Adrenal gland (tissue), 12 donors: ENCODE measurements around the gene WIPI1. TPM values are rescaled to one million over a fixed set of nuclear protein-coding genes. Genes with fewer than 3 reads are reported as not detected.

Source experiments
- DNase-seq, 7 donors: peaks; one replicate each; pipeline ENCODE4 v3.0.0-alpha.2; 2019 to 2020
- H3K27ac ChIP-seq, 5 donors: fragments of 200-600 bp; sonication (generic) in 4 of 5; 1 replicate in 3 of 5; 2 replicates in 2 of 5; pipeline versions ENCODE4 v1.5.1 to v1.8.0; 2016 to 2020; ENCODE audit warnings: mild to moderate bottlenecking in 1 of 5
- H3K27me3 ChIP-seq: fragments of 200-600 bp; 2 replicates; pipeline ENCODE4 v1.8.0; 2021
- H3K36me3 ChIP-seq, 2 donors: fragments of 200-600 bp; replicated peaks in 1 of 2; 1 replicate in 1 of 2; 2 replicates in 1 of 2; pipeline versions ENCODE4 v1.5.1 to v1.8.0; 2018 to 2022
- H3K4me1 ChIP-seq, 2 donors: fragments of 200-600 bp; replicated peaks in 1 of 2; 1 replicate in 1 of 2; 2 replicates in 1 of 2; pipeline versions ENCODE4 v1.5.1 to v1.8.0; 2018 to 2021
- H3K4me3 ChIP-seq, 4 donors: fragments of 200-600 bp; sonication (generic) in 3 of 4; one replicate each; pipeline ENCODE4 v1.5.1; 2016 to 2018
- H3K9me3 ChIP-seq, 3 donors: fragments of 200-600 bp; sonication (generic) in 1 of 3; replicated peaks in 1 of 3; 1 replicate in 2 of 3; 2 replicates in 1 of 3; pipeline versions ENCODE4 v1.5.1 to v1.8.0; 2016 to 2021
- POLR2A ChIP-seq, 2 donors: fragments of 450-650 bp; IDR thresholded peaks; one replicate each; pipeline ENCODE4 v1.6.1; 2017; ENCODE audit warnings: antibody characterized with exemption in 2 of 2, mild to moderate bottlenecking in 2 of 2, moderate library complexity in 1 of 2
- WGBS, 4 donors: extraction: QIAGEN DNeasy Blood & Tissue Kit in 2 of 4; methylation state at CpG; one replicate each; pipeline versions ENCODE4 v1.1.5 to v1.1.7; 2013 to 2017; 5-methylcytosine and 5-hydroxymethylcytosine counted together
- intact Hi-C, 2 donors: fragments of 100-400 bp; cut with DNase I; formaldehyde crosslinking; loops; one replicate each; pipeline versions ENCODE4 v1.14.1 to v1.15.0; 2022 to 2023
- polyA plus RNA-seq, 3 donors: library from polyadenylated mRNA; stranded (reverse); fragments of 200-250 nt in 2 of 3; fragments of 350-450 nt in 1 of 3; fragmentation: Illumina TruSeq in 1 of 3; extraction: RNeasy Lipid Tissue Mini Kit (QIAGEN cat#74804) in 1 of 3; gene quantifications; one replicate each; pipeline ENCODE4 v1.2.3, GENCODE V29; 2013 to 2014
- total RNA-seq, 9 donors: library from RNA; depleted of rRNA in 4 of 9; stranded (reverse); fragments of >200 nt in 4 of 9; fragments of 120-200 nt in 1 of 9; fragmentation: NEBNext Ultra II Directional in 1 of 9; extraction: Animal tissue kit (Norgen Biotek cat#: 25700) in 1 of 9; gene quantifications; one replicate each; pipeline versions ENCODE4 v1.1.0 to v1.2.4, GENCODE V29; 2013 to 2023
- TF ChIP-seq, protein P1 (sequence below), 6 experiments: fragments of 450-650 bp in 4 of 6; fragments of 200-600 bp in 2 of 6; sonication (generic) in 1 of 6; IDR thresholded peaks; 1 replicate in 5 of 6; 2 replicates in 1 of 6; pipeline versions ENCODE4 v1.5.1 to v1.8.0; 2016 to 2021; ENCODE audit warnings: antibody characterized with exemption in 6 of 6, mild to moderate bottlenecking in 2 of 6, moderate library complexity in 1 of 6
- donor health status: healthy with polysubstance abuse.
- donor health status: Bipolar disorder and iron deficiency.
- donor health status: DM: yes; HTN: yes; CAD: no.
- donor health status: DM: no; HTN: no; CAD: no.
- donor health status: DM: no; HTN: no; CAD: no.
- donor health status: DM: yes; HTN: yes; CAD: no.

Gene WIPI1
- total and polyA plus RNA-seq, 12 donors = 19.3 to 148 (median 39.7) TPM

DNA sequence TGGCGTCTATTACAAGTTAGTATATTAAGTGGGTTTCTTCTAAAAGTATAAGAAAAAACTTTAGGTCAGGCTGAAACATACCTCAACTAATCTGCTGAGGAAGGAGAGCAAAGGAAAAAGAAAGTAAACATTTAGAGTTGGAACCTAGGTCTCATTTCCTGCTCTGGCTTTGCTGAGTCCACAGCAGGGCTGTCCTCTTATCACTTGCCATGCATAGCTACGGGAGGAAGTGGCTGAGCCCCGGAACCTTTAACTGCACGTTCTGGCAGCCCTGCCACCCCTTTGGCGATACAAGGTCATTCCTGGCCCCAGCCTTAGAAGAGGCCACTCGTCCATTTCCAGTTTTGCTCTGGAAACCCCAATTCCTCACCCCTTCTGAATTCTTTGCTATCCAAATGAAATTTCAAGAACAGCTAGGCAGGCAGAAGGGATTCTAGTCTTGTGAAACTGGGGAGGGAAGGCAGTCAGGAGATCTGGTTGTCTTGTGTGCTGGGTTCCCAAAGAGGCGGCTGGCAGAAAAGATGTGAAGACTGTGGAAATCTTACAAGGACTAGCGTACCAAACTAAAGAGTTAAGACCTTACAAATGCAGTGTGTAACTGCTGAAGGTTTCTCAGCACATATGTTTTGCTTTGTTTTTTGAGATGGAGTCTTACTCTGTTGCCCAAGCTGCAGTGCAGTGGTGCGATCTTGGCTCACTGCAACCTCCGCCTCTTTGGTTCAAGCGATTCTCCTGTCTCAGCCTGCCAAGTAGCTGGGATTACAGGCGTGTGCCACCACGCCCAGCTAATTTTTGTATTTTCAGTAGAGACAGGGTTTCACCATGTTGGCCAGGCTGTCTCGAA, 19.1 kb downstream of the WIPI1 start:
- Histone ChIP-seq H3K4me1 (peaks cover 0 to 21% of the 10 kb centered on the region in 2 donors), H3K9me3 (no peaks in the 10 kb centered on the region), H3K36me3 (peaks cover 0 to 35% of the 10 kb centered on the region in 2 donors), H3K27me3 (no peaks in the 10 kb centered on the region), H3K27ac (peak overlapping the region; percentile 38 to 85 (median 51)), H3K4me3 (no peak overlapping the region)
- WGBS, 4 donors = 55 to 61% (median 57%) methylated on average over 14 of the region's 14 CpGs
- peak in 6 of 7 donors; percentile 42 to 69 (median 54) for DNase-seq
- intact Hi-C loops = loop anchor here in 1 of 2 donors (10.0 kb wide), 1 partner anchor 173 kb away; no protein-coding TSS in a partner anchor
- TF ChIP-seq, protein P1, sequence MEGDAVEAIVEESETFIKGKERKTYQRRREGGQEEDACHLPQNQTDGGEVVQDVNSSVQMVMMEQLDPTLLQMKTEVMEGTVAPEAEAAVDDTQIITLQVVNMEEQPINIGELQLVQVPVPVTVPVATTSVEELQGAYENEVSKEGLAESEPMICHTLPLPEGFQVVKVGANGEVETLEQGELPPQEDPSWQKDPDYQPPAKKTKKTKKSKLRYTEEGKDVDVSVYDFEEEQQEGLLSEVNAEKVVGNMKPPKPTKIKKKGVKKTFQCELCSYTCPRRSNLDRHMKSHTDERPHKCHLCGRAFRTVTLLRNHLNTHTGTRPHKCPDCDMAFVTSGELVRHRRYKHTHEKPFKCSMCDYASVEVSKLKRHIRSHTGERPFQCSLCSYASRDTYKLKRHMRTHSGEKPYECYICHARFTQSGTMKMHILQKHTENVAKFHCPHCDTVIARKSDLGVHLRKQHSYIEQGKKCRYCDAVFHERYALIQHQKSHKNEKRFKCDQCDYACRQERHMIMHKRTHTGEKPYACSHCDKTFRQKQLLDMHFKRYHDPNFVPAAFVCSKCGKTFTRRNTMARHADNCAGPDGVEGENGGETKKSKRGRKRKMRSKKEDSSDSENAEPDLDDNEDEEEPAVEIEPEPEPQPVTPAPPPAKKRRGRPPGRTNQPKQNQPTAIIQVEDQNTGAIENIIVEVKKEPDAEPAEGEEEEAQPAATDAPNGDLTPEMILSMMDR (IDR thresholded peaks at IDR 0.05) = no peak
- no peak for TF ChIP-seq POLR2A (IDR thresholded peaks at IDR 0.05)

DNA sequence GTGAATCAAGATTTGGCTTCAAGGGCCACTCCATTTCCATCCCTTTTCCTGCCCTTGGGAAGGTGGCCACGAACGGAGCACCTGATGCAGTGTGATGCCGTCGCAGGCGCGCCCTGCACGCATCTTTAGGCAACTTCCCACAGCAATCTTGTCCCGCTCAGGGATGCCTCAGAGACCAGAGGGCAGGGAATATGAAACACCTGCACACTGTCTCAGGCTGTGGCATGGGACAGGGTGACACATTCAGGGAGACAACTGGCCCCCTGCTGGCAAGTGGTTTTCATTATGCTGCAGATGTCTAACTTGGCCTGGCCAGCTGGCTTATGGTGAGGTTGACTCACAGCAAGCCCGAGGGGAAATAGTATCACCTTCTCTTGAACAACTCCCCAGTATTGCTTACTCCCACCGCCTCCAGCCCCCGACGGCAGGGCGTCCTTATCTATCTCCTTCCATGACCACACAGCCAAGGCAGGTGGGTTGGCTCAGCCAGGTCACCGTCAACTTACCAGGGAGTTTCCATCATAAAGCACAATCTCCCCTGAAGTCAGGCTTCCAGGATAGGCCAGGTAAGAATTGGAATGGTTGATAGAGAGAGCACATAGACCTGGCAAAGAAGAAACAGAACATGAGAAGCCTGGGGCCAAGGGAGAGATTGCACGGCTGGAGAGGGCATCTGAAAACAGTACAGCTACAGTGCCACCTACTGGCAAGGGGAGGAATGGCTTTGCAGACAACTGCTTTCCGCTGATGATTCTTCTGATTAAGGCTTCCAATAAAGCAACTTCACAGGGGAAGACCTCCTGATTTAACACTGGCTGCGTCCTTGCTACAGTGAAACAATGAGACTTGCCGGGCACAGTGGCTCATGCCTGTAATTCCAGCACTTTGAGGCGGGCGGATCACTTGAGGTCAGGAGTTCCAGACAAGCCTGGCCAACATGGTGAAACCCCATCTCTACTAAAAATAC, 21.1 kb downstream of the WIPI1 start:
- no peak for TF ChIP-seq POLR2A (IDR thresholded peaks at IDR 0.05)
- TF ChIP-seq, protein P1 (IDR thresholded peaks at IDR 0.05) = peak; percentile 77 to 95 (median 92)
- H3K4me1 ChIP-seq = peaks cover 0 to 12% of the 10 kb centered on the region in 2 donors
- no peak overlapping the region for H3K4me3 ChIP-seq
- no peaks in the 10 kb centered on the region for H3K27me3 ChIP-seq
- H3K27ac ChIP-seq = no peak overlapping the region
- 59 to 75% (median 65%) methylated on average over 16 to 20 of the region's 20 CpGs for WGBS, 4 donors
- DNase-seq = peak; percentile 75 to 94 (median 87)
- no peaks in the 10 kb centered on the region for H3K9me3 ChIP-seq
- intact Hi-C loops = loop anchor here in 1 of 2 donors (10.0 kb wide), 1 partner anchor 171 kb away; no protein-coding TSS in a partner anchor
- H3K36me3 ChIP-seq = peaks cover 0 to 47% of the 10 kb centered on the region in 2 donors

DNA sequence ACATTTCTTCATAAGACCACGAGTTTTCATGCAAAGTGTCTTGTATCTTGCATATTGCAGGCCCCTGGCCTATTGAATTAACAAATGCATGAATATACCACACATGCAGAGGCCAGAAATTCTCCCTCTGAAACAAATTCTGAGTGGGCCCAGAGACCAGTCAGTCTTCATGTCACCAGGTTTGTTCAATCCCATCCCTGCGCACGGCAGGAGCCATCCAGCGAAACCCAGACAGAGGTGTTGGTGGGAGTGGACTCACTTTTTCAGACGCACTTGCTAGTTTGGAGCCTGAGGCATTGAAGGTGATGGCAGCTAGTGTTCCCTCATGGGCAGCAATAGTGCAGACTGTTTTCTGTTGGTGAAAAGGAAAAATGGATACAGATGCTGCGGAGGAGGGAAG, 21.9 kb downstream of the WIPI1 start:
- H3K4me1 ChIP-seq = peaks cover 0 to 12% of the 10 kb centered on the region in 2 donors
- peak in 2 of 7 donors; percentile 18 to 27 for DNase-seq
- intact Hi-C loops = loop anchor here in 1 of 2 donors (10.0 kb wide), 1 partner anchor 171 kb away; no protein-coding TSS in a partner anchor
- TF ChIP-seq, protein P1 (IDR thresholded peaks at IDR 0.05) = no peak
- TF ChIP-seq POLR2A (IDR thresholded peaks at IDR 0.05) = no peak
- no peak overlapping the region for H3K27ac ChIP-seq
- WGBS, 4 donors = 87 to 96% (median 89%) methylated on average over 6 of the region's 6 CpGs
- H3K4me3 ChIP-seq = no peak overlapping the region
- H3K36me3 ChIP-seq = peaks cover 0 to 55% of the 10 kb centered on the region in 2 donors
- H3K27me3 ChIP-seq = no peaks in the 10 kb centered on the region
- H3K9me3 ChIP-seq = no peaks in the 10 kb centered on the region
